GM19351 (cell line): ENCODE data around the gene NAP1L5.

Source experiments
- ATAC-seq: cut with Tn5 transposase; IDR thresholded peaks from one replicate; pipeline ENCODE4 v1.9.1; 2021; ENCODE audit warnings: mild to moderate bottlenecking, moderate library complexity; ENCODE audit not compliant: unreplicated experiment

The NAP1L5 gene

GRCh38 chr4:88722828-88723227 is 25.2 kb upstream of the NAP1L5 start:
- no peak for ATAC-seq

- ATAC-seq, result no peak
These were observed 24.7 kb upstream of the NAP1L5 start for GRCh38 chr4:88722276-88722780.

- ATAC-seq, result no peak
These were observed 23.1 kb upstream of the NAP1L5 start for GRCh38 chr4:88720451-88721428.

- ATAC-seq, result no peak
These were observed 21.8 kb upstream of the NAP1L5 start for GRCh38 chr4:88719381-88719780.

GRCh38 chr4:88718098-88718497 is 20.5 kb upstream of the NAP1L5 start:
- no peak for ATAC-seq

- no peak for ATAC-seq
These were observed 16.2 kb upstream of the NAP1L5 start for GRCh38 chr4:88713782-88714181.

GRCh38 chr4:88709989-88710388 is 12.4 kb upstream of the NAP1L5 start:
- ATAC-seq, result no peak

GRCh38 chr4:88706574-88706973 is 8.9 kb upstream of the NAP1L5 start:
- no peak for ATAC-seq

GRCh38 chr4:88705805-88706492 is 8.3 kb upstream of the NAP1L5 start:
- no peak for ATAC-seq

GRCh38 chr4:88705223-88705622 is 7.6 kb upstream of the NAP1L5 start:
- ATAC-seq, result no peak

GRCh38 chr4:88702782-88703181 is 5.2 kb upstream of the NAP1L5 start:
- no peak for ATAC-seq

GRCh38 chr4:88698519-88698918 is 890 bp upstream of the NAP1L5 start:
- ATAC-seq, result no peak

GRCh38 chr4:88697141-88697540 is 488 bp downstream of the NAP1L5 start:
- ATAC-seq, result peak; percentile 18

- no peak for ATAC-seq
These were observed 999 bp downstream of the NAP1L5 start for GRCh38 chr4:88696630-88697029.

GRCh38 chr4:88693792-88694191 is 3.8 kb downstream of the NAP1L5 start:
- no peak for ATAC-seq

GRCh38 chr4:88690355-88690754 is 7.3 kb downstream of the NAP1L5 start:
- no peak for ATAC-seq

- ATAC-seq, result no peak
These were observed 16.4 kb downstream of the NAP1L5 start for GRCh38 chr4:88681209-88681608.

- no peak for ATAC-seq
These were observed 22.1 kb downstream of the NAP1L5 start for GRCh38 chr4:88675543-88675942.

GRCh38 chr4:88674979-88675378 is 22.6 kb downstream of the NAP1L5 start:
- ATAC-seq, result no peak

GRCh38 chr4:88674565-88674964 is 23.1 kb downstream of the NAP1L5 start:
- ATAC-seq, result no peak

GRCh38 chr4:88673886-88674285 is 23.7 kb downstream of the NAP1L5 start:
- no peak for ATAC-seq

- peak; percentile 91 for ATAC-seq
These were observed 24.6 kb downstream of the NAP1L5 start for GRCh38 chr4:88672987-88673386.
